OCI-LY1 (cell line): ENCODE measurements around the gene TOM1L2.

Source experiments
- H2AFZ ChIP-seq: fragments of 200-600 bp; sonication (generic), shearing (Covaris generic); 2 replicates; pipeline ENCODE4 v1.6.0; 2014; ENCODE audit warnings: antibody characterized with exemption, mild to moderate bottlenecking, low read length
- H3F3A ChIP-seq: fragments of 200-600 bp; sonication (generic), shearing (Covaris generic); 2 replicates; pipeline ENCODE4 v1.6.0; 2014; ENCODE audit warnings: mild to moderate bottlenecking, antibody characterized with exemption, low read length, moderate library complexity; ENCODE audit not compliant: insufficient read depth
- H3K27ac ChIP-seq: fragments of 200-600 bp; sonication (generic); 2 replicates; pipeline ENCODE4 v1.5.1; 2014; ENCODE audit warnings: low read length, mixed run types, mild to moderate bottlenecking, low read depth; ENCODE audit not compliant: poor library complexity, severe bottlenecking
- H3K27me3 ChIP-seq: fragments of 200-600 bp; sonication (generic); 2 replicates; pipeline ENCODE4 v1.6.0; 2014; ENCODE audit warnings: antibody characterized with exemption, mild to moderate bottlenecking, low read length, moderate library complexity; ENCODE audit not compliant: insufficient read depth
- H3K36me3 ChIP-seq: fragments of 200-600 bp; sonication (generic); 2 replicates; pipeline ENCODE4 v1.6.1; 2014; ENCODE audit warnings: mild to moderate bottlenecking, antibody characterized with exemption, low read length, moderate library complexity, mixed read lengths; ENCODE audit not compliant: insufficient read depth
- H3K4me1 ChIP-seq: fragments of 200-600 bp; sonication (generic); 2 replicates; pipeline ENCODE4 v1.5.1; 2014; ENCODE audit warnings: mild to moderate bottlenecking, low read length, moderate library complexity; ENCODE audit not compliant: insufficient read depth, severe bottlenecking
- H3K4me2 ChIP-seq: fragments of 200-600 bp; sonication (generic), shearing (Covaris generic); 2 replicates; pipeline ENCODE4 v1.6.1; 2014; ENCODE audit warnings: low read length
- H3K4me3 ChIP-seq: fragments of 200-600 bp; sonication (generic); 2 replicates; pipeline ENCODE4 v1.5.1; 2014; ENCODE audit warnings: low read length, low read depth, mild to moderate bottlenecking, mixed read lengths; ENCODE audit not compliant: poor library complexity, severe bottlenecking
- H3K79me2 ChIP-seq: fragments of 200-600 bp; shearing (Covaris generic); 2 replicates; pipeline ENCODE4 v1.6.1; 2016; ENCODE audit warnings: mixed run types, low read length, mixed read lengths; ENCODE audit not compliant: insufficient read depth
- H3K9ac ChIP-seq: fragments of 200-600 bp; sonication (generic), shearing (Covaris generic); 2 replicates; pipeline ENCODE4 v1.6.1; 2014; ENCODE audit warnings: mild to moderate bottlenecking, low read length, mixed read lengths
- H3K9me2 ChIP-seq: fragments of 200-600 bp; sonication (generic), shearing (Covaris generic); 2 replicates; pipeline ENCODE4 v1.6.1; 2014; ENCODE audit warnings: low read depth, mild to moderate bottlenecking, low read length, mixed read lengths
- H3K9me3 ChIP-seq: fragments of 200-600 bp; shearing (Covaris generic); 2 replicates; pipeline ENCODE4 v1.6.1; 2014; ENCODE audit warnings: low read length, mixed read lengths
- H4K20me1 ChIP-seq: fragments of 200-600 bp; sonication (generic), shearing (Covaris generic); 2 replicates; pipeline ENCODE4 v1.6.0; 2016; ENCODE audit warnings: mild to moderate bottlenecking, low read length; ENCODE audit not compliant: insufficient read depth
- CTCF ChIP-seq: fragments of 200-600 bp; sonication (generic), shearing (Covaris generic); IDR thresholded peaks from 2 replicates; pipeline ENCODE4 v1.5.1; 2017; ENCODE audit warnings: mild to moderate bottlenecking, antibody characterized with exemption, low read length, moderate library complexity, mixed read lengths
- EZH2 ChIP-seq: fragments of 200-600 bp; sonication (generic), shearing (Covaris generic); IDR thresholded peaks from 2 replicates; pipeline ENCODE4 v1.8.0; 2017; ENCODE audit warnings: borderline replicate concordance, mixed run types, mild to moderate bottlenecking, antibody characterized with exemption, low read length, moderate library complexity, mixed read lengths

Gene TOM1L2

GRCh38 chr17:17846003-17846402 lies 126.2 kb downstream of the TOM1L2 start:
- Histone ChIP-seq H3K79me2 (no peaks in the 10 kb centered on the region), H3K9me2 (no peaks in the 10 kb centered on the region), H2AFZ (no peak overlapping the region), H3K9ac (no peak overlapping the region), H3K36me3 (no peaks in the 10 kb centered on the region), H3K4me2 (no peak overlapping the region), H3K4me3 (no peak overlapping the region), H3K27me3 (no peaks in the 10 kb centered on the region), H4K20me1 (no peaks in the 10 kb centered on the region), H3F3A (no peaks in the 10 kb centered on the region), H3K4me1 (peaks cover 20% of the 10 kb centered on the region), H3K9me3 (no peaks in the 10 kb centered on the region), H3K27ac (no peak overlapping the region)
- TF ChIP-seq CTCF (no peak), EZH2 (no peak)

- H3K4me1 ChIP-seq = peaks cover 24% of the 10 kb centered on the region
Observed at GRCh38 chr17:17845046-17845775, 127.0 kb downstream of the TOM1L2 start.

GRCh38 chr17:17844500-17844899 lies 127.7 kb downstream of the TOM1L2 start:
- Histone ChIP-seq H2AFZ (no peak overlapping the region), H3K9me3 (no peaks in the 10 kb centered on the region), H3K27ac (no peak overlapping the region), H3K4me1 (peaks cover 22% of the 10 kb centered on the region), H3K9ac (no peak overlapping the region), H3K79me2 (no peaks in the 10 kb centered on the region), H3K4me3 (no peak overlapping the region), H3F3A (no peaks in the 10 kb centered on the region), H4K20me1 (no peaks in the 10 kb centered on the region), H3K27me3 (no peaks in the 10 kb centered on the region), H3K4me2 (no peak overlapping the region), H3K9me2 (no peaks in the 10 kb centered on the region), H3K36me3 (no peaks in the 10 kb centered on the region)
- TF ChIP-seq EZH2 (no peak), CTCF (no peak)

More at GRCh38 chr17:17845046-17845775, 127.0 kb downstream of the TOM1L2 start:
- H3K27ac ChIP-seq = no peak overlapping the region
- no peaks in the 10 kb centered on the region for H3K27me3 ChIP-seq
- H3K9me3 ChIP-seq = no peaks in the 10 kb centered on the region
- H3K9me2 ChIP-seq = no peaks in the 10 kb centered on the region
- no peaks in the 10 kb centered on the region for H3K79me2 ChIP-seq
- no peaks in the 10 kb centered on the region for H3K36me3 ChIP-seq
- H4K20me1 ChIP-seq = no peaks in the 10 kb centered on the region
- H2AFZ ChIP-seq = no peak overlapping the region
- no peaks in the 10 kb centered on the region for H3F3A ChIP-seq
- no peak overlapping the region for H3K4me3 ChIP-seq
- TF ChIP-seq CTCF (no peak), EZH2 (no peak)
- no peak overlapping the region for H3K9ac ChIP-seq
- no peak overlapping the region for H3K4me2 ChIP-seq
